B cell (primary cell): ENCODE data around the gene ARHGEF10L. TPM values are rescaled to one million over a fixed set of nuclear protein-coding genes. Genes with fewer than 3 reads are reported as not detected.

Source experiments
- ATAC-seq: fragments of 200-7000 bp; cut with Tn5 transposase; one replicate; pipeline ENCODE4 v1.10.0; 2021; ENCODE audit warnings: low read depth, mild to moderate bottlenecking, moderate number of reproducible peaks, moderate library complexity
- CTCF ChIA-PET: fragments of 350-600 bp; sonication (Branson Sonifier 250); formaldehyde crosslinking; loops from one replicate; lab custom pipeline; 2021; ENCODE audit warnings: antibody characterized with exemption, inconsistent platforms; lab: Charles Lee
- POLR2A ChIA-PET: fragments of 350-600 bp; sonication (Branson Sonifier 250); formaldehyde crosslinking; loops from one replicate; lab custom pipeline; 2021; ENCODE audit warnings: antibody characterized with exemption; lab: Charles Lee
- DNase-seq: peaks from one replicate; pipeline ENCODE4 v3.0.0; 2013
- H2AFZ ChIP-seq: 2 replicates; pipeline ENCODE4 v1.6.1; 2012; ENCODE audit warnings: mild to moderate bottlenecking, low read depth, low read length; ENCODE audit not compliant: insufficient read depth, poor library complexity, severe bottlenecking
- H3K27ac ChIP-seq, 2 donors: 1 replicate in 1 of 2; 2 replicates in 1 of 2; pipeline ENCODE4 v1.5.1; 2012 to 2013; ENCODE audit warnings: low read length in 2 of 2, mild to moderate bottlenecking in 2 of 2, moderate library complexity in 1 of 2
- H3K27me3 ChIP-seq, 4 experiments: fragments of 200-600 bp in 1 of 4; sonication (generic) in 1 of 4; replicated peaks in 1 of 4; 1 replicate in 2 of 4; 2 replicates in 2 of 4; pipeline versions ENCODE4 v1.6.1 to v1.7.0; 2013 to 2016; ENCODE audit warnings: low read length in 3 of 4, mild to moderate bottlenecking in 2 of 4, mixed read lengths in 1 of 4, moderate library complexity in 1 of 4; ENCODE audit not compliant: insufficient read depth in 4 of 4, control insufficient read depth in 3 of 4; ENCODE audit errors: control extremely low read depth in 1 of 4
- H3K36me3 ChIP-seq, 2 experiments: replicated peaks in 1 of 2; 1 replicate in 1 of 2; 2 replicates in 1 of 2; pipeline versions ENCODE4 v1.6.1 to v1.7.1; 2013; ENCODE audit warnings: low read length in 1 of 2; ENCODE audit not compliant: insufficient read depth in 2 of 2, control insufficient read depth in 1 of 2; ENCODE audit errors: control extremely low read depth in 1 of 2, extremely low read depth in 1 of 2
- H3K4me1 ChIP-seq, 2 donors: fragments of 200-600 bp in 1 of 2; sonication (generic) in 1 of 2; 1 replicate in 1 of 2; 2 replicates in 1 of 2; pipeline versions ENCODE4 v1.5.1 to v1.6.1; 2013 to 2017; ENCODE audit warnings: low read length in 2 of 2; ENCODE audit not compliant: control insufficient read depth in 2 of 2, insufficient read depth in 2 of 2
- H3K4me2 ChIP-seq: replicated peaks from 2 replicates; pipeline ENCODE3; 2012; ENCODE audit warnings: mild to moderate bottlenecking, low read depth, low read length; ENCODE audit not compliant: poor library complexity, severe bottlenecking
- H3K4me3 ChIP-seq, 5 experiments: fragments of 200-600 bp in 1 of 5; sonication (generic) in 1 of 5; 1 replicate in 3 of 5; 2 replicates in 2 of 5; pipeline versions ENCODE4 v1.5.1 to v1.7.0; 2011 to 2016; ENCODE audit warnings: low read length in 4 of 5, mild to moderate bottlenecking in 4 of 5, low read depth in 2 of 5, control low read depth in 1 of 5, moderate library complexity in 1 of 5; ENCODE audit not compliant: insufficient read depth in 1 of 5; ENCODE audit errors: control extremely low read depth in 1 of 5, extremely low read depth in 1 of 5
- H3K79me2 ChIP-seq: fragments of 200-600 bp; sonication (generic); one replicate; pipeline ENCODE4 v1.6.0; 2016; ENCODE audit warnings: low read length; ENCODE audit not compliant: control insufficient read depth, insufficient read depth
- H3K9ac ChIP-seq: fragments of 200-600 bp; sonication (generic); 2 replicates; pipeline ENCODE4 v1.6.1; 2017; ENCODE audit warnings: mild to moderate bottlenecking, low read length, moderate library complexity
- H3K9me3 ChIP-seq, 3 donors: one replicate each; pipeline versions ENCODE4 v1.6.1 to v1.7.1; 2013; ENCODE audit warnings: low read length in 2 of 3; ENCODE audit not compliant: control insufficient read depth in 2 of 3, insufficient read depth in 1 of 3; ENCODE audit errors: control extremely low read depth in 1 of 3
- H4K20me1 ChIP-seq: 2 replicates; pipeline ENCODE4 v1.6.0; 2012; ENCODE audit warnings: mild to moderate bottlenecking, low read length; ENCODE audit not compliant: insufficient read depth, control insufficient read depth, poor library complexity, severe bottlenecking
- H3K27ac Mint-ChIP-seq: one replicate; pipeline ENCODE4 v1.8.0; 2021; ENCODE audit warnings: mixed read lengths
- H3K27me3 Mint-ChIP-seq: one replicate; pipeline ENCODE4 v1.8.0; 2021; ENCODE audit warnings: mixed read lengths
- H3K4me1 Mint-ChIP-seq: one replicate; pipeline ENCODE4 v1.8.0; 2021; ENCODE audit warnings: mixed read lengths
- H3K4me3 Mint-ChIP-seq: one replicate; pipeline ENCODE4 v1.8.0; 2021; ENCODE audit warnings: mixed read lengths
- H3K9me3 Mint-ChIP-seq: one replicate; pipeline ENCODE4 v1.8.0; 2022; ENCODE audit warnings: mixed read lengths; ENCODE audit not compliant: insufficient read depth
- EZH2 ChIP-seq: IDR thresholded peaks from 2 replicates; pipeline ENCODE4 v1.6.1; 2012; ENCODE audit warnings: borderline replicate concordance, low read depth, mild to moderate bottlenecking, moderate library complexity, low read length; ENCODE audit not compliant: insufficient read depth, poor library complexity, severe bottlenecking
- WGBS: methylation state at CpG from one replicate; pipeline ENCODE4 v1.1.5; 2013; ENCODE audit warnings: missing lambda C conversion rate; ENCODE audit not compliant: insufficient coverage; 5-methylcytosine and 5-hydroxymethylcytosine counted together
- intact Hi-C: fragments of 100-400 bp; cut with micrococcal nuclease; formaldehyde crosslinking; loops from one replicate; pipeline ENCODE4 v1.10.0; 2022
- polyA plus RNA-seq: library from polyadenylated mRNA; depleted of rRNA; stranded (reverse); fragments of >200 nt; gene quantifications from 2 replicates; pipeline ENCODE4 v1.2.3, GENCODE V29; 2012
- total RNA-seq, 2 donors: library from RNA; stranded (reverse); fragments of 120-200 nt in 1 of 2; gene quantifications; 1 replicate in 1 of 2; 2 replicates in 1 of 2; pipeline versions ENCODE4 v1.2.3 to v1.2.4, GENCODE V29; 2013 to 2022
- TF ChIP-seq, protein P1 (sequence below): fragments of 200-600 bp; IDR thresholded peaks from one replicate; pipeline ENCODE4 v1.8.0; 2022; ENCODE audit warnings: antibody characterized with exemption, mild to moderate bottlenecking

The ARHGEF10L gene
- total and polyA plus RNA-seq, 2 donors (not counting 1 experiment from before 2014, with no cell fraction given), result 2.0 to 4.9 TPM

DNA sequence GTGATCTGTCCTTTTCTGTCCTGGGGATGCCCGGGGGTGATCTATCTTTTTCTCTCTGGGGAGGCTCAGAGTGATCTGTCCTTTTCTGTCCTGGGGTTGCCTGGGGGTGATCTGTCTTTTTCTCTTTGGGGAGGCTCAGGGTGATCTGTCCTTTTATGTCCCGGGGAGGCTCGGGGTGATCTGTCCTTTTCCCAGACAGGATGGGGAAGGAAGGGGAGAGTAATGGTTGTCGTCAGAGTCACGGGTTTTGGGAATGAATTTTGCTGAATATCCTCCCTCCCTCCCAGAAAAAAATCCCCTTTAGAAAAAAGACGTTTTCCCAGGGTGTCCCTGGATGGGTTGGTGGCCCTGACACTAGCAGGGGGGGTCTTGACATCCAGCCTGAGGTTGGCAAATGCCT lies 91.5 kb downstream of the ARHGEF10L start:
- intact Hi-C loops, result loop anchor here (10.0 kb wide), 1 partner anchor 196 kb away; the partner anchor contains the start of gene RCC2
- peak overlapping the region; percentile 39 for H3K4me3 Mint-ChIP-seq

DNA sequence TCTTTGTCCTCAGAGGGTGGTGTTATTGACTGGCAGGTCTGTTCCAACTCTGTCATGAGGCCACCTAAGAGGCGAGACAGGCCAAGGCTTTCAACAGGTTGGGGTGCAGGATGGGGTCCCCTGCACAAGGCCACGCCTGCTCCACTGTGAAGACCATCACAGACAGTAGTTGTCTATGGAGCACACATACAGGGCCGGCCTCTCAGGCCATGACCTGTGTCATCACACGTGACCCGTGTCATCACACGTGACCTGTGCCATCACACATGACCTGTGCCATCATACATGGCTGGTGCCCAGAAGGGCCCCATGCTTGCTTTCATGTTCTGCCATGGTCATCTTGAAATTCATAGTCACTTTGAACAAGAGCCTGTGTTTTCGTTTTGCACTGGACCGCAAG lies 91.9 kb downstream of the ARHGEF10L start:
- H3K27me3 ChIP-seq, result no peaks in the 10 kb centered on the region
- POLR2A ChIA-PET, result no interaction called here
- intact Hi-C loops, result loop anchor here (10.0 kb wide), 1 partner anchor 197 kb away; the partner anchor contains the start of gene RCC2
- H3K4me3 ChIP-seq, result no peak overlapping the region
- H3K4me1 Mint-ChIP-seq, result peaks cover 34% of the 10 kb centered on the region
- H3K27me3 Mint-ChIP-seq, result no peaks in the 10 kb centered on the region
- DNase-seq, result no peak
- no peaks in the 10 kb centered on the region for H3K79me2 ChIP-seq
- no peak overlapping the region for H3K9ac ChIP-seq
- no peak for TF ChIP-seq EZH2
- TF ChIP-seq, protein P1, sequence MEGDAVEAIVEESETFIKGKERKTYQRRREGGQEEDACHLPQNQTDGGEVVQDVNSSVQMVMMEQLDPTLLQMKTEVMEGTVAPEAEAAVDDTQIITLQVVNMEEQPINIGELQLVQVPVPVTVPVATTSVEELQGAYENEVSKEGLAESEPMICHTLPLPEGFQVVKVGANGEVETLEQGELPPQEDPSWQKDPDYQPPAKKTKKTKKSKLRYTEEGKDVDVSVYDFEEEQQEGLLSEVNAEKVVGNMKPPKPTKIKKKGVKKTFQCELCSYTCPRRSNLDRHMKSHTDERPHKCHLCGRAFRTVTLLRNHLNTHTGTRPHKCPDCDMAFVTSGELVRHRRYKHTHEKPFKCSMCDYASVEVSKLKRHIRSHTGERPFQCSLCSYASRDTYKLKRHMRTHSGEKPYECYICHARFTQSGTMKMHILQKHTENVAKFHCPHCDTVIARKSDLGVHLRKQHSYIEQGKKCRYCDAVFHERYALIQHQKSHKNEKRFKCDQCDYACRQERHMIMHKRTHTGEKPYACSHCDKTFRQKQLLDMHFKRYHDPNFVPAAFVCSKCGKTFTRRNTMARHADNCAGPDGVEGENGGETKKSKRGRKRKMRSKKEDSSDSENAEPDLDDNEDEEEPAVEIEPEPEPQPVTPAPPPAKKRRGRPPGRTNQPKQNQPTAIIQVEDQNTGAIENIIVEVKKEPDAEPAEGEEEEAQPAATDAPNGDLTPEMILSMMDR, result no peak
- no peaks in the 10 kb centered on the region for H4K20me1 ChIP-seq
- H3K4me3 Mint-ChIP-seq, result no peak overlapping the region
- H3K4me1 ChIP-seq, result peaks cover 18 to 47% of the 10 kb centered on the region in 2 donors
- CTCF ChIA-PET, result no interaction called here
- no peak overlapping the region for H2AFZ ChIP-seq
- H3K36me3 ChIP-seq, result no peaks in the 10 kb centered on the region
- no peaks in the 10 kb centered on the region for H3K9me3 Mint-ChIP-seq
- WGBS, result 95% methylated on average over 8 of the region's 8 CpGs
- no peak overlapping the region for H3K27ac Mint-ChIP-seq
- ATAC-seq, result no peak
- no peak overlapping the region for H3K27ac ChIP-seq
- no peaks in the 10 kb centered on the region for H3K9me3 ChIP-seq
- H3K4me2 ChIP-seq, result no peak overlapping the region

More for the DNA sequence above, 91.5 kb downstream of the ARHGEF10L start:
- no peaks in the 10 kb centered on the region for H3K9me3 ChIP-seq
- no peaks in the 10 kb centered on the region for H3K36me3 ChIP-seq
- H3K4me1 ChIP-seq, result peaks cover 18 to 42% of the 10 kb centered on the region in 2 donors
- ChIA-PET CTCF (no interaction called here), POLR2A (no interaction called here)
- peaks cover 30% of the 10 kb centered on the region for H3K4me1 Mint-ChIP-seq
- no peaks in the 10 kb centered on the region for H4K20me1 ChIP-seq
- no peaks in the 10 kb centered on the region for H3K9me3 Mint-ChIP-seq
- H3K4me3 ChIP-seq, result no peak overlapping the region
- ATAC-seq (no peak), DNase-seq (no peak)
- no peak overlapping the region for H2AFZ ChIP-seq
- H3K27me3 Mint-ChIP-seq, result no peaks in the 10 kb centered on the region
- 80% methylated on average over 1 of the region's 6 CpGs for WGBS
- H3K27me3 ChIP-seq, result no peaks in the 10 kb centered on the region
- no peak for TF ChIP-seq EZH2
- TF ChIP-seq, protein P1, result no peak
- no peak overlapping the region for H3K4me2 ChIP-seq
- no peak overlapping the region for H3K27ac ChIP-seq
- H3K27ac Mint-ChIP-seq, result no peak overlapping the region
- H3K79me2 ChIP-seq, result no peaks in the 10 kb centered on the region
- H3K9ac ChIP-seq, result no peak overlapping the region
